Activated CD4-positive, CD25-positive, alpha-beta regulatory T cell treated with anti-CD3 and anti-CD28 coated beads, Interleukin-2, amount 50 U/mL, for 72 hours (primary cell): ENCODE results near the gene MED1.
A peak's percentile ranks its signal among the peaks of the same experiment; 100 is the strongest.
"Not testable (repeated sequence)": the region's sequence is repeated elsewhere in the genome, so short reads cannot be mapped to it uniquely, and the experiment has no call there.

ENCODE experiments used
- DNase-seq: peaks from one replicate; pipeline ENCODE4 v3.0.0; 2021

Gene MED1

GRCh38 chr17:39450847-39451581 lies at the start of gene MED1:
Gene MED1, minus strand, starts transcription at chr17:39451263. Its CDS starts 201 bp downstream, at chr17:39451062.
- DNase-seq = peak; percentile 85

GRCh38 chr17:39496921-39497320 lies 45.9 kb upstream of the MED1 start:
- DNase-seq = not testable (repeated sequence)

GRCh38 chr17:39487946-39488345 lies 36.9 kb upstream of the MED1 start:
- no peak for DNase-seq

DNA sequence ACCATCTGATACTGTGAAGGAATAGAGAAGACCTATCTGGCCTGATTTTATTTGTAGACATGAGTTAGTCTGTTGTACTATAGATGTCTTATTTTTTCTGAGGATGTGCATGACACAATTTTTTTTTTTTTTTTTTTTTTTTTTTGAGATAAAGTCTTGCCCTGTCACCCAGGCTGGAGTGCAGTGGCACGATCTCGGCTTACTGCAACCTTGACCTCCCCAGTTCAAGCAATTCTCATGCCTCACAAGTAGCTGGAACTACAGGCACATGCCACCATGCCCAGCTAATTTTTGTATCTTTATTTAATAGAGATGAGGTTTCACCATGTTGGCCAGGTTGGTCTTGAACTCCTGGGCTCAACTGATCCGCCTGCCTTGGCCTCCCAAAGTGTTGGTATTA lies 36.4 kb upstream of the MED1 start:
- not testable (repeated sequence) for DNase-seq

DNA sequence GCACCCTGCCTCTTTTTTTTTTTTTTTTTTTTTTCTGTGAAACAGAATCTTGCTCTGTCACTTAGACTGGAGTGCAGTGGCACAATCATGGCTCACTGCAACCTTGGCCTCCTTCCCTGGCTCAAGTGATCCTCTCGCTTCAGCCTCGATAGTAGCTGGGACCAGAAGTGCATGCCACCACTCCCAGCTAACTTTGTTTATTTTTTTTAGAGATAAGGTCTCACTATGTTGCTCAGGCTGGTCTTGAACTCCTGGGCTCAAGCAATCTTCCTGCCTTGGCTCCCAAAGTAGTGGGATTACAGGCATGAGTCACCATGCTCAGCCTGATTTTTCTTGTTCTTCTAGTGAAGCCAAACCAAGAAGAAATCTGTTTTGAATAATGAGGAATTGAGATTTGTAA lies 35.2 kb upstream of the MED1 start:
- no peak for DNase-seq

GRCh38 chr17:39485555-39485954 lies 34.5 kb upstream of the MED1 start:
- DNase-seq = no peak

DNA sequence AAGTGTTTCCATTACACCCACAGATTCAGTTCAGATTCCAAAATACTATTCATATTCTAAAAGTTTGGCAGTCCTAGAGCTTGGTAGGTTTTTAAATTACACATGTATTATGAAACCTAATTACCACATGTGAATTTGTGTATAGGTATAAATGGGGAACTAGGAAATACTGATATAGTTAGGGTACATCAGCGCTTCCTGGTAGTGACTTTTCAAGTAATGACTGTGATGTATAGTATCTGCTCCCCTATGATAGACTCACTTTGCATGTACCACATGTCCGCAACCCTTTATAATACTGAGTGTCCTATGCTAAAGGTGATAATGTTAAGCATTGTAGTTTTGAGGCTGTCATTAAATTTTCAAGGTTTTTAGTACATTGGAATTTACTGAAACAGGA lies 33.1 kb upstream of the MED1 start:
- no peak for DNase-seq

GRCh38 chr17:39483506-39483905 lies 32.4 kb upstream of the MED1 start:
- no peak for DNase-seq

DNA sequence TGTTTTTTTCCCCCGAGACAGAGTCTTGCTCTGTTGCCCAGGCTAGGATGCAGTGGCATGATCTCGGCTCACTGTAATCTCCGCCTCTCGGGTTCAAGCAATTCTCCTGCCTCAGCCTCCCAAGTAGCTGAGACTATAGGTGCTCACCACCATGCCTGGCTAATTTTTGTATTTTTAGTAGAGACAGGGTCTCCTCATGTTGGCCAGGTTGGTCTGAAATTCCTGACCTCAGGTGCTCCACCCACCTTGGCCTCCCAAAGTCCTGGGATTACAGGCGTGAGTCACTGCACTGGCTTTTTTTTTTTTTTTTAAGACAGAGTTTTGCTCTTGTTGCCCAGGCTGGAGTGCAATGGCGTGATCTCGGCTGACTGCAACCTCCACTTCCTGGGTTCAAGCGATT lies 28.6 kb upstream of the MED1 start:
- not testable (repeated sequence) for DNase-seq

DNA sequence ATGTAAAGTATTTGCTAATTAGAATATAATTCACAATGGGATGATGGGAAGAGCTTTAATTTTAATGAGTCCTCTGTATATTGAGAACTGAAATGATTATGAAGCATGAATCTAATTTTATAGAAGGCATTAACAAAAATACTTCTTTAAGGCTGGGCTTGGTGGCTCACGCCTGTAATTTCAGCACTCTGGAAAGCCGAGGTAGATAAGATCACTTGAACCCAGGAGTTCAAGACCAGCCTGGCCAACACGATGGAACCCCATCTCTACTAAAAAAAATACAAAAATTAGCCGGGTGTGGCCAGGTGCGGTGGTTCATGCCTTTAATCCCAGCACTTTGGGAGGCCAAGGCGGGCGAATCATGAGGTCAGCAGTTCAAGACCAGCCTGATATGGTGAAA lies 22.2 kb upstream of the MED1 start:
- no peak for DNase-seq

GRCh38 chr17:39468610-39469009 lies 17.5 kb upstream of the MED1 start:
- DNase-seq = not testable (repeated sequence)

DNA sequence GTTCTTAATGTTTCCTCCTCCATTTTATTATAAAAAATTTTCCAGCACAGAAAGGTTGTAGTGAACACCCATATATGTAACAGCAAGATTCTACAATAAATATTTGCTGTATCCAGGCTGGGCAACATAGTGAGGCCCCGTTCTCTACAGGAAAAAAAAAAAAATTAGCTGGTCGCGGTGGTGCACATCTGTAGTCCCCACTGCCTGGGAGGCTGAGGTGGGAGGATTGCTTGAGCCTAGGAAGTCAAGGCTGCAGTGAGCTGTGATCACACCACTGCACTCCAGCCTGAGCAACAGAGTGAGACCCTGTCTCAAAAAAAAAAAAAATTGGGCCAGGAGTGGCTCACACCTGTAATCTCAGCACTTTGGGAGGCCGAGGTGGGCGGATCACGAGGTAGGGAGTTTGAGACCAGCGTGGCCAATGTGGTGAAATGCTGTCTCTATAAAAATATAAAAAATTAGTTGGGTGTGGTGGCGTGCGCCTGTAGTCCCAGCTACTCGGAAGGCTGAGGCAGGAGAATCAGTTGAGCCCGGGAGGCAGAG lies 13.6 kb upstream of the MED1 start:
- not testable (repeated sequence) for DNase-seq

GRCh38 chr17:39462631-39463375 lies 11.7 kb upstream of the MED1 start:
- DNase-seq = peak; percentile 32

- DNase-seq = no peak
Measured at GRCh38 chr17:39461926-39462569, 11.0 kb upstream of the MED1 start.

GRCh38 chr17:39461113-39461925 lies 10.3 kb upstream of the MED1 start, which contains the start of gene CDK12:
Gene CDK12, plus strand, starts transcription at chr17:39461486. Its CDS starts 586 bp downstream, at chr17:39462072.
- DNase-seq = peak; percentile 90

DNA sequence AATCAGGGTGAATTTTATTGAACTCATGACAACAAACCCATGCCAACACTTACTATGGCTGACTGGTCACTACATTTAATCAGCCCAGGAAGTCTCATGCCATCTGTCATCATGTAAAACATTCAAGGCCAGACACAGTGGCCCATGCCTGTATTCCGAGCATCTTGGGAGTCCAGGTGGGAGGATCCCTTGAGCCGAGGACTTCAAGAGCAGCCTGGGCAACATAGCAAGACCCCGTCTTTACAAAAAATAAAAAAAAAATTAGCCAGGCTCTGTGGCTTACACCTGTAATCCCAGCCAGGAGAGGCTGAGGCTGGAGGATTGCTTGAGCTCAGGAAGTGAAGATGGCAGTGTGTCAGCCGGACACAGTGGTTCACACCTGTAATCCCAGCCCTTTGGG lies 4.9 kb upstream of the MED1 start:
- DNase-seq = no peak

GRCh38 chr17:39450051-39450450 lies 1.0 kb downstream of the MED1 start:
- DNase-seq = peak; percentile 18

GRCh38 chr17:39447561-39447960 lies 3.5 kb downstream of the MED1 start:
- DNase-seq = no peak

DNA sequence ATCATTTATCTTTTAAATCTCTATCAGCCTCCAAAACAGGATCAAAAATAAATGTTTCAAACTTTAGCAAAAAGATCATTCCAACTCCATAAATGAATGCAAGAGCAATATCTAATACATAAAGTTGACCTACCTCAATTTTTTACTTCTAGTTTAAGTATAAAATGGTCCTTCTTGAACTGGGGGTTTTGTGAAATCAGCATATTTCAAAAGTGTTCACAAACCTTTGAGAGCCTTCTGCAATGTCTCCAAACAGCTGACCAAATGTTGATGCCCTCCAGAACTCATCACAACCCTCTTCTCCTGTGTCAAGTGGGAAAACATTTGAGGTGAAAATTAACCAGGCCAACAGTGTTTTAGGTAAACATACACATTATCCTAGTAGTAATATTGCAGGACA lies 7.7 kb downstream of the MED1 start:
- no peak for DNase-seq

GRCh38 chr17:39439868-39440267 lies 11.2 kb downstream of the MED1 start:
- DNase-seq = not testable (repeated sequence)

DNA sequence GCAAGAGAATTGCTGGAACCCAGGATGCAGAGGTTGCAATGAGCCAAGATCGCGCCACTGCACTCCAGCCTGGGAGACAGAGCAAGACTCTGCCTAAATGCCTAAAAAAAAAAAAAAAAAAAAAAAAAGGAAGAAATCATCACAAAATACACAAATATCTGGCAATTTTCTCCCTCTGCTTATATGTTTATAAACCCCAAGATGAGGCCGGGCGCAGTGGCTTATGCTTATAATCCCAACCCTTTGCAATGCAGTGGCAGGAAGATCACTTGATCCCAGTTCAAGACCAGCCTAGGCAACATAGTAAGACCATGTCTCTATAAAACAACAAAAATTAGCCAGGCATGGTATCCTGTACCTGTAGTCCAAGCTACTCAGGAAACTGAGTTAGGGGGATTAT lies 21.5 kb downstream of the MED1 start:
- no peak for DNase-seq

- DNase-seq = no peak
Measured at GRCh38 chr17:39416141-39416540, 34.9 kb downstream of the MED1 start.

- no peak for DNase-seq
Measured at GRCh38 chr17:39410279-39410678, 40.8 kb downstream of the MED1 start.
